ENCODE measurements around the gene HSD17B14.

Gene HSD17B14

GRCh38 chr19:48830088-48830487 is 6.2 kb downstream of the HSD17B14 start:
- Mint-ChIP-seq H3K4me3 (no peak overlapping the region), H3K9me3 (no peaks in the 10 kb centered on the region), H3K4me1 (ENCODE audit: low read depth) (peaks cover 1% of the 10 kb centered on the region), H3K27ac (no peak overlapping the region), H3K27me3 (ENCODE audit: low read depth) (no peaks in the 10 kb centered on the region), H3K36me3 (ENCODE audit: low read depth) (no peaks in the 10 kb centered on the region)
- no peak for DNase-seq (ENCODE audit: low spot score)

GRCh38 chr19:48826606-48827020 is 9.7 kb downstream of the HSD17B14 start:
- Mint-ChIP-seq H3K9me3 (no peaks in the 10 kb centered on the region), H3K4me1 (ENCODE audit: low read depth) (no peaks in the 10 kb centered on the region), H3K4me3 (no peak overlapping the region), H3K27ac (no peak overlapping the region), H3K36me3 (ENCODE audit: low read depth) (no peaks in the 10 kb centered on the region), H3K27me3 (ENCODE audit: low read depth) (no peaks in the 10 kb centered on the region)
- DNase-seq (ENCODE audit: low spot score), result no peak

GRCh38 chr19:48822514-48822913 is 13.8 kb downstream of the HSD17B14 start:
- Mint-ChIP-seq H3K4me3 (no peak overlapping the region), H3K4me1 (ENCODE audit: low read depth) (no peaks in the 10 kb centered on the region), H3K27me3 (ENCODE audit: low read depth) (no peaks in the 10 kb centered on the region), H3K9me3 (no peaks in the 10 kb centered on the region), H3K36me3 (ENCODE audit: low read depth) (no peaks in the 10 kb centered on the region), H3K27ac (no peak overlapping the region)
- DNase-seq (ENCODE audit: low spot score), result no peak

- Mint-ChIP-seq H3K27me3 (ENCODE audit: low read depth) (no peaks in the 10 kb centered on the region), H3K9me3 (no peaks in the 10 kb centered on the region), H3K27ac (no peak overlapping the region), H3K36me3 (ENCODE audit: low read depth) (no peaks in the 10 kb centered on the region), H3K4me1 (ENCODE audit: low read depth) (no peaks in the 10 kb centered on the region), H3K4me3 (no peak overlapping the region)
- no peak for DNase-seq (ENCODE audit: low spot score)
Observed at GRCh38 chr19:48821633-48822032, 14.7 kb downstream of the HSD17B14 start.

- no peaks in the 10 kb centered on the region for H3K9me3 Mint-ChIP-seq
- no peak overlapping the region for H3K27ac Mint-ChIP-seq
- H3K4me3 Mint-ChIP-seq, result no peak overlapping the region
- H3K27me3 Mint-ChIP-seq (ENCODE audit: low read depth), result no peaks in the 10 kb centered on the region
- H3K4me1 Mint-ChIP-seq (ENCODE audit: low read depth), result peaks cover 7% of the 10 kb centered on the region
- no peak for DNase-seq (ENCODE audit: low spot score)
- no peaks in the 10 kb centered on the region for H3K36me3 Mint-ChIP-seq (ENCODE audit: low read depth)
Observed at GRCh38 chr19:48819366-48819816, 16.9 kb downstream of the HSD17B14 start.

GRCh38 chr19:48818234-48818820 is 18.0 kb downstream of the HSD17B14 start:
- Mint-ChIP-seq H3K9me3 (no peaks in the 10 kb centered on the region), H3K4me1 (ENCODE audit: low read depth) (peaks cover 7% of the 10 kb centered on the region), H3K27ac (no peak overlapping the region), H3K4me3 (no peak overlapping the region), H3K27me3 (ENCODE audit: low read depth) (no peaks in the 10 kb centered on the region), H3K36me3 (ENCODE audit: low read depth) (no peaks in the 10 kb centered on the region)
- DNase-seq (ENCODE audit: low spot score), result no peak

GRCh38 chr19:48817585-48818124 is 18.6 kb downstream of the HSD17B14 start:
- no peak for DNase-seq (ENCODE audit: low spot score)
- Mint-ChIP-seq H3K27ac (no peak overlapping the region), H3K27me3 (ENCODE audit: low read depth) (no peaks in the 10 kb centered on the region), H3K4me1 (ENCODE audit: low read depth) (peaks cover 7% of the 10 kb centered on the region), H3K9me3 (no peaks in the 10 kb centered on the region), H3K4me3 (no peak overlapping the region), H3K36me3 (ENCODE audit: low read depth) (no peaks in the 10 kb centered on the region)

GRCh38 chr19:48815870-48816501 is 20.3 kb downstream of the HSD17B14 start:
- Mint-ChIP-seq H3K36me3 (ENCODE audit: low read depth) (no peaks in the 10 kb centered on the region), H3K4me1 (ENCODE audit: low read depth) (peaks cover 13% of the 10 kb centered on the region), H3K9me3 (no peaks in the 10 kb centered on the region), H3K27ac (peak overlapping the region; percentile 53), H3K4me3 (no peak overlapping the region), H3K27me3 (ENCODE audit: low read depth) (peaks cover 2% of the 10 kb centered on the region)
- DNase-seq (ENCODE audit: low spot score), result no peak

- no peaks in the 10 kb centered on the region for H3K9me3 Mint-ChIP-seq
- DNase-seq (ENCODE audit: low spot score), result no peak
- H3K4me3 Mint-ChIP-seq, result no peak overlapping the region
- H3K27ac Mint-ChIP-seq, result no peak overlapping the region
- peaks cover 18% of the 10 kb centered on the region for H3K4me1 Mint-ChIP-seq (ENCODE audit: low read depth)
- H3K36me3 Mint-ChIP-seq (ENCODE audit: low read depth), result no peaks in the 10 kb centered on the region
- H3K27me3 Mint-ChIP-seq (ENCODE audit: low read depth), result peaks cover 2% of the 10 kb centered on the region
Observed at GRCh38 chr19:48814895-48815294, 21.4 kb downstream of the HSD17B14 start.

- H3K4me3 Mint-ChIP-seq, result no peak overlapping the region
- H3K36me3 Mint-ChIP-seq (ENCODE audit: low read depth), result no peaks in the 10 kb centered on the region
- peaks cover 29% of the 10 kb centered on the region for H3K4me1 Mint-ChIP-seq (ENCODE audit: low read depth)
- DNase-seq (ENCODE audit: low spot score), result no peak
- H3K9me3 Mint-ChIP-seq, result no peaks in the 10 kb centered on the region
- no peak overlapping the region for H3K27ac Mint-ChIP-seq
- peaks cover 2% of the 10 kb centered on the region for H3K27me3 Mint-ChIP-seq (ENCODE audit: low read depth)
Observed at GRCh38 chr19:48813123-48813913, 23.0 kb downstream of the HSD17B14 start.

- peaks cover 36% of the 10 kb centered on the region for H3K4me1 Mint-ChIP-seq (ENCODE audit: low read depth)
- peak; percentile 66 for DNase-seq (ENCODE audit: low spot score)
- H3K9me3 Mint-ChIP-seq, result no peaks in the 10 kb centered on the region
- H3K27ac Mint-ChIP-seq, result peak overlapping the region; percentile 87
- H3K4me3 Mint-ChIP-seq, result peak overlapping the region; percentile 79
- peaks cover 2% of the 10 kb centered on the region for H3K27me3 Mint-ChIP-seq (ENCODE audit: low read depth)
- no peaks in the 10 kb centered on the region for H3K36me3 Mint-ChIP-seq (ENCODE audit: low read depth)
Observed at GRCh38 chr19:48812094-48812929, 24.0 kb downstream of the HSD17B14 start.

GRCh38 chr19:48810151-48810550 is 26.1 kb downstream of the HSD17B14 start:
- peak overlapping the region; percentile 93 for H3K4me3 Mint-ChIP-seq
- H3K9me3 Mint-ChIP-seq, result no peaks in the 10 kb centered on the region
- H3K27ac Mint-ChIP-seq, result peak overlapping the region; percentile 79
- peaks cover 31% of the 10 kb centered on the region for H3K4me1 Mint-ChIP-seq (ENCODE audit: low read depth)
- H3K27me3 Mint-ChIP-seq (ENCODE audit: low read depth), result peaks cover 2% of the 10 kb centered on the region
- peaks cover 3% of the 10 kb centered on the region for H3K36me3 Mint-ChIP-seq (ENCODE audit: low read depth)
- DNase-seq (ENCODE audit: low spot score), result no peak

GRCh38 chr19:48807590-48808308 is 28.5 kb downstream of the HSD17B14 start:
- Mint-ChIP-seq H3K4me1 (ENCODE audit: low read depth) (peaks cover 31% of the 10 kb centered on the region), H3K27ac (peak overlapping the region; percentile 32), H3K4me3 (peak overlapping the region; percentile 15), H3K27me3 (ENCODE audit: low read depth) (peaks cover 2% of the 10 kb centered on the region), H3K9me3 (no peaks in the 10 kb centered on the region), H3K36me3 (ENCODE audit: low read depth) (peaks cover 3% of the 10 kb centered on the region)
- no peak for DNase-seq (ENCODE audit: low spot score)

Measured in T-helper 2 cell treated with Interferon-gamma antibody and Interleukin-4, amounts not matched to agents 5 μg/mL and 100 μg/mL, for 36 hours (primary cell).